ENCODE data around the gene ST6GALNAC6. TPM values are rescaled to one million over a fixed set of nuclear protein-coding genes. Genes with fewer than 3 reads are reported as not detected.

Gene ST6GALNAC6
- polyA plus RNA-seq, 1 donor: 14.4 TPM

DNA sequence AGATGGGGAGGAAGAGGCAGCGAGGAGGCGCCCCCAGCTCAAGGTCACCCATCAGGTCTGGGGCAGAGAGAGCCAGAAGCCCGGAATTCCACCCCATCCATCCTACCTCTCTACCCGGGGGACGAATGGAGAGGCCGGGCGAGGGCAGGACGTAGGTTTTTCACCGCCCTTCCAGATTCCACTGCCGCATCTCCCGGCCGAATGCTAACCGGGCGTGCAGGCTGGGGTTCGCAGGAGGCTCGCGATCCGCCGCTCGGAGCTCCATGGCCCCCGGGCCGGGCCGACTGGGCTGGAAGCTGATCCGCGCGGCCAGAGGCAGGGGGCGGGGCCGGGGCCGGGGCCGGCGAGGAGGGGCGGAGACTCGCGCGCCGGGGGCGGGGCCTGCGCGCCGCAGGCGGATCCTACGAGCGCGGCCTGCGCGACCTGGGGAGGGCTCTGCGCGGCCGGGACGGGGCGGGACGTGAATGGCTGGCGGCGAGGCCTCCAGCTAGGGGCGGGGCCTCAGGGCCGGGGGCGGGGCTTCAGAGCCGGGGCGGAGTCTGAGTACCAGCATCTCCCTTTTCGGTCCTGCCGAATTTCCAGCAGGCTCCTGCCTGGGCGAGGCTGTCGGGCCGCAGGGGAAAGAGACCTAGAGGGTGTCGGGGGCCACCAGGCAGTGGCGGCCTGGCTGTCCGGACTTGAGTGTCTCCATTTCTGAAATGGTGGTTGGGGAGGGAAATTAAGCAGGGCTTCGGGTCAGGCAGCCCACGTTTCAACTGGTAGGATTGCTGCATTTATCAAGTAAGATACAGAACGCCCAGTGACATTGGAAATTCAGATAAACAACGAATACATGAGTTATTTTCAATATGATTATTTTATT, 17.5 kb upstream of the ST6GALNAC6 start, which contains the start of gene ST6GALNAC4:
TSS of gene ST6GALNAC4 (minus strand) at position 322 of the 862 bp plus-strand sequence. CDS start 622 bp downstream, outside the sequence.
- no CpG with 5 or more reads among the region's 71 CpGs for WGBS (ENCODE audit: insufficient coverage, low lambda C conversion rate)
- Histone ChIP-seq H3K4me1 (ENCODE audit: control insufficient read depth, insufficient read depth, low read length) (peaks cover 38% of the 10 kb centered on the region), H3K9me3 (ENCODE audit: control insufficient read depth, low read depth, low read length) (peaks cover 6% of the 10 kb centered on the region), H3K27me3 (ENCODE audit: control insufficient read depth, insufficient read depth, low read length) (peaks cover 7% of the 10 kb centered on the region), H3K4me3 (ENCODE audit: low read length) (peak within 1 kb of the TSS; percentile 64), H3K36me3 (ENCODE audit: control insufficient read depth, insufficient read depth, low read length) (peaks cover under 1% of the 10 kb centered on the region), H3K27ac (ENCODE audit: low read length) (no peak within 1 kb of the TSS)
- peak; percentile 88 to 91 for DNase-seq

- Histone ChIP-seq H3K27me3 (ENCODE audit: control insufficient read depth, insufficient read depth, low read length) (peaks cover 3% of the 10 kb centered on the region), H3K36me3 (ENCODE audit: control insufficient read depth, insufficient read depth, low read length) (peaks cover 2% of the 10 kb centered on the region), H3K4me3 (ENCODE audit: low read length) (peak overlapping the region; percentile 64), H3K9me3 (ENCODE audit: control insufficient read depth, low read depth, low read length) (peaks cover 3% of the 10 kb centered on the region), H3K27ac (ENCODE audit: low read length) (no peak overlapping the region), H3K4me1 (ENCODE audit: control insufficient read depth, insufficient read depth, low read length) (peaks cover 34% of the 10 kb centered on the region)
- no CpG with 5 or more reads among the region's 27 CpGs for WGBS (ENCODE audit: insufficient coverage, low lambda C conversion rate)
- DNase-seq: peak in 1 of 2 donors; percentile 56
Measured at GRCh38 chr9:127915801-127916719, 16.7 kb upstream of the ST6GALNAC6 start.

GRCh38 chr9:127915325-127915752, 15.9 kb upstream of the ST6GALNAC6 start:
- H3K36me3 ChIP-seq (ENCODE audit: control insufficient read depth, insufficient read depth, low read length): peaks cover 2% of the 10 kb centered on the region
- DNase-seq: no peak
- no peak overlapping the region for H3K4me3 ChIP-seq (ENCODE audit: low read length)
- H3K27ac ChIP-seq (ENCODE audit: low read length): no peak overlapping the region
- peaks cover 34% of the 10 kb centered on the region for H3K4me1 ChIP-seq (ENCODE audit: control insufficient read depth, insufficient read depth, low read length)
- no CpG with 5 or more reads among the region's 5 CpGs for WGBS (ENCODE audit: insufficient coverage, low lambda C conversion rate)
- peaks cover 3% of the 10 kb centered on the region for H3K9me3 ChIP-seq (ENCODE audit: control insufficient read depth, low read depth, low read length)
- peaks cover 6% of the 10 kb centered on the region for H3K27me3 ChIP-seq (ENCODE audit: control insufficient read depth, insufficient read depth, low read length)

GRCh38 chr9:127913682-127914081, 14.3 kb upstream of the ST6GALNAC6 start:
- Histone ChIP-seq H3K27ac (ENCODE audit: low read length) (no peak overlapping the region), H3K9me3 (ENCODE audit: control insufficient read depth, low read depth, low read length) (peaks cover 3% of the 10 kb centered on the region), H3K4me1 (ENCODE audit: control insufficient read depth, insufficient read depth, low read length) (peaks cover 34% of the 10 kb centered on the region), H3K27me3 (ENCODE audit: control insufficient read depth, insufficient read depth, low read length) (peaks cover 8% of the 10 kb centered on the region), H3K36me3 (ENCODE audit: control insufficient read depth, insufficient read depth, low read length) (peaks cover 2% of the 10 kb centered on the region), H3K4me3 (ENCODE audit: low read length) (no peak overlapping the region)
- DNase-seq: no peak
- WGBS (ENCODE audit: insufficient coverage, low lambda C conversion rate): no CpG with 5 or more reads among the region's 11 CpGs

DNA sequence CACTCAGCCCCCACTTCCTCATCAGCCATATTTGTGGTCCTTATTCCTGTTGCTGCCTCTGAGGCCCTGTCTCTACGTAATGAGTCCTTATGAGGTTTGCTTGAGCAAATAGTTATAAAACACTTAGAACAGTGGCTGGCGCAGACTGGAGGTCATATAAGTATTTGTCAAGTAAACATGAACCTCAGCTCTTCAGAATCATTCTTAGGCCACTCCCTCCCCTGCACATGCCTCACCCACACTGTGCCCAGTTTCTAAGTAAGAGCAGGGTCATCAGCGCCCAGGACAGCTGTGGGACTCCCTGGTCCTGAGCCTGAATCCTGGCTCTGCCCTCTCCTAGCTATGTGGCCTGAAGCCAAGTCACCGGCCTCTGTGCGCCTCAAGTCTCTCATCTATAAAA, 13.5 kb upstream of the ST6GALNAC6 start:
- H3K27ac ChIP-seq (ENCODE audit: low read length): no peak overlapping the region
- peak; percentile 73 to 91 for DNase-seq
- no peak overlapping the region for H3K4me3 ChIP-seq (ENCODE audit: low read length)
- peaks cover 34% of the 10 kb centered on the region for H3K4me1 ChIP-seq (ENCODE audit: control insufficient read depth, insufficient read depth, low read length)
- peaks cover 8% of the 10 kb centered on the region for H3K27me3 ChIP-seq (ENCODE audit: control insufficient read depth, insufficient read depth, low read length)
- H3K9me3 ChIP-seq (ENCODE audit: control insufficient read depth, low read depth, low read length): peaks cover 3% of the 10 kb centered on the region
- peaks cover 2% of the 10 kb centered on the region for H3K36me3 ChIP-seq (ENCODE audit: control insufficient read depth, insufficient read depth, low read length)
- no CpG with 5 or more reads among the region's 5 CpGs for WGBS (ENCODE audit: insufficient coverage, low lambda C conversion rate)

GRCh38 chr9:127912296-127912695, 12.9 kb upstream of the ST6GALNAC6 start:
- H3K27ac ChIP-seq (ENCODE audit: low read length): no peak overlapping the region
- WGBS (ENCODE audit: insufficient coverage, low lambda C conversion rate): no CpG with 5 or more reads among the region's 31 CpGs
- DNase-seq: no peak

GRCh38 chr9:127910613-127911205, 11.3 kb upstream of the ST6GALNAC6 start:
- Histone ChIP-seq H3K9me3 (ENCODE audit: control insufficient read depth, low read depth, low read length) (peaks cover 3% of the 10 kb centered on the region), H3K27ac (ENCODE audit: low read length) (no peak overlapping the region), H3K4me1 (ENCODE audit: control insufficient read depth, insufficient read depth, low read length) (peaks cover 17% of the 10 kb centered on the region), H3K27me3 (ENCODE audit: control insufficient read depth, insufficient read depth, low read length) (peaks cover 5% of the 10 kb centered on the region), H3K4me3 (ENCODE audit: low read length) (no peak overlapping the region), H3K36me3 (ENCODE audit: control insufficient read depth, insufficient read depth, low read length) (peaks cover 2% of the 10 kb centered on the region)
- DNase-seq: no peak
- WGBS (ENCODE audit: insufficient coverage, low lambda C conversion rate): 67% methylated on average over 3 of the region's 6 CpGs

More at GRCh38 chr9:127912296-127912695, 12.9 kb upstream of the ST6GALNAC6 start:
- H3K27me3 ChIP-seq (ENCODE audit: control insufficient read depth, insufficient read depth, low read length): peaks cover 5% of the 10 kb centered on the region
- peaks cover 3% of the 10 kb centered on the region for H3K9me3 ChIP-seq (ENCODE audit: control insufficient read depth, low read depth, low read length)
- H3K36me3 ChIP-seq (ENCODE audit: control insufficient read depth, insufficient read depth, low read length): peaks cover 2% of the 10 kb centered on the region
- no peak overlapping the region for H3K4me3 ChIP-seq (ENCODE audit: low read length)
- H3K4me1 ChIP-seq (ENCODE audit: control insufficient read depth, insufficient read depth, low read length): peaks cover 30% of the 10 kb centered on the region

GRCh38 chr9:127909839-127910273, 10.5 kb upstream of the ST6GALNAC6 start:
- no peak overlapping the region for H3K4me3 ChIP-seq (ENCODE audit: low read length)
- peaks cover 3% of the 10 kb centered on the region for H3K9me3 ChIP-seq (ENCODE audit: control insufficient read depth, low read depth, low read length)
- H3K36me3 ChIP-seq (ENCODE audit: control insufficient read depth, insufficient read depth, low read length): peaks cover 2% of the 10 kb centered on the region
- peaks cover 5% of the 10 kb centered on the region for H3K27me3 ChIP-seq (ENCODE audit: control insufficient read depth, insufficient read depth, low read length)
- H3K27ac ChIP-seq (ENCODE audit: low read length): no peak overlapping the region
- DNase-seq: no peak
- peaks cover 9% of the 10 kb centered on the region for H3K4me1 ChIP-seq (ENCODE audit: control insufficient read depth, insufficient read depth, low read length)
- no CpG with 5 or more reads among the region's 17 CpGs for WGBS (ENCODE audit: insufficient coverage, low lambda C conversion rate)

- DNase-seq: no peak
- Histone ChIP-seq H3K36me3 (ENCODE audit: control insufficient read depth, insufficient read depth, low read length) (peaks cover 2% of the 10 kb centered on the region), H3K27ac (ENCODE audit: low read length) (no peak overlapping the region), H3K4me3 (ENCODE audit: low read length) (no peak overlapping the region), H3K4me1 (ENCODE audit: control insufficient read depth, insufficient read depth, low read length) (peaks cover 5% of the 10 kb centered on the region), H3K9me3 (ENCODE audit: control insufficient read depth, low read depth, low read length) (peaks cover 3% of the 10 kb centered on the region), H3K27me3 (ENCODE audit: control insufficient read depth, insufficient read depth, low read length) (peaks cover 5% of the 10 kb centered on the region)
- WGBS (ENCODE audit: insufficient coverage, low lambda C conversion rate): no CpG with 5 or more reads among the region's 10 CpGs
Measured at GRCh38 chr9:127908660-127908926, 9.2 kb upstream of the ST6GALNAC6 start.
